22Rv1 (cell line): ENCODE measurements around the gene GDPD5.

ENCODE experiments used
- H3K27ac ChIP-seq: fragments of 450-650 bp; 2 replicates; pipeline ENCODE4 v1.5.1; 2017
- CTCF ChIP-seq: fragments of 450-650 bp; IDR thresholded peaks from 2 replicates; pipeline ENCODE4 v1.5.1; 2017; ENCODE audit warnings: mild to moderate bottlenecking
- ZFX ChIP-seq: fragments of 450-650 bp; IDR thresholded peaks from 2 replicates; pipeline ENCODE4 v1.6.1; 2017; ENCODE audit warnings: antibody characterized with exemption, borderline replicate concordance

GDPD5 gene

GRCh38 chr11:75518204-75518549 is 7.6 kb downstream of the GDPD5 start:
- H3K27ac ChIP-seq: no peak overlapping the region
- TF ChIP-seq ZFX (no peak), CTCF (no peak)

DNA sequence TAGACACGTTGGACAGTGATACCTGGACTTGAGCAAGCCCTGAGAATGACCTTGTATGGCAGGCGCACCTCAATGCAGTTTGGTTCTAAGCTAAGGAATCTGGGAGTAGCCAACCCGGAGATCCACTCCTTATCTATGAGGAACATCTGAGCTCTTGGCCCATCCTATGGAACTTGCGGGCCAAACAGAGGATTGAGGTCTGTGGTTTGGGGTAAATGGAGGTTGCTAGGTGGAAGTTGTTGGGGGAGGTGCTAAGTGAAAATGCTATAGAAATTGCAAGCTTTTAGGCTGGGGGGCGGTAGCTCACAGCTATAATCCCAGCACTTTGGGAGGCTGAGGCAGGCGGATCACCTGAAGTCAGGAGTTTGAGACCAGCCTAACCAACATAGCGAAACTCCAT is 8.9 kb downstream of the GDPD5 start:
- no peak overlapping the region for H3K27ac ChIP-seq
- TF ChIP-seq CTCF (no peak), ZFX (no peak)

DNA sequence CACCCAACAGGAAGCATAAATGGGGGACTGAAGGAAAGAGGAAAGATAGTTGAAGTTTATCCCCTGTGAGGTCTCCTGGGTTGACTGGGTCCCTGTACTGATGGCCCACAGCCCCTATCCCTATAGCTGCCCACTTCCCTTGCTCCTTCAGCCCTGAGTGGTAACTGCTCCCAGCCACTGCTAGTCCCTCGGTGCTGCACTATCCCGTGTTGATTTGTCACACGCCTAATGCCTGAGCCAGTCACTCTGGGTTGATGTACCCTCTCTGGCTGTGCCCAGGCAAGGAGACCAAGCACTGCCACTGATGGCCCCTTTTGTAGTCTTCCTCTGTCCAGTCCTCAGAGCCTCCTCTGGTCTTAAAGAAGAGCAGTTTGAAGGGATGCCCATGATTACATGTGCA is 9.6 kb downstream of the GDPD5 start:
- no peak overlapping the region for H3K27ac ChIP-seq

GRCh38 chr11:75514596-75514995 is 11.1 kb downstream of the GDPD5 start:
- H3K27ac ChIP-seq: no peak overlapping the region
- TF ChIP-seq CTCF: no peak
- no peak for TF ChIP-seq ZFX

More for the DNA sequence above, 9.6 kb downstream of the GDPD5 start:
- TF ChIP-seq CTCF (no peak), ZFX (no peak)

DNA sequence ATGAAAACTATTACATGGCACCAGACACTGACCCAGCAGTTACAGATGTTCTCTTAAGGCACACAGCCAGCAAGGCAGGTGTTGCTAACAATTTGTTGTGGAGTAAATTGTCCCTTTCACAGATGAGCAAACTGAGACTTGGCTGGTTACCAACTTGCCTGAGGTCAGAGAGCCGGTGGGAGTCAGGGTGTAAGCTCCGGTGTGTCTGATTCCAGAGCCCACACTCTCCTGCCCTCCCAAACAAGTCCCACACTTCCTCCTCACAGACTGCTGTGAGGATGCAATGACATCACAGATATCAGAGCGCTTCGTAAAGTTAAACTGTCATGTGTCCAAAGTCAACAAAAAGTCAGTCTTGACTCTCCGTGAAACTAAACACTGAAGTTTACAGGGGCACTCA is 12.5 kb downstream of the GDPD5 start:
- no peak overlapping the region for H3K27ac ChIP-seq
- TF ChIP-seq CTCF: no peak
- no peak for TF ChIP-seq ZFX

- H3K27ac ChIP-seq: no peak overlapping the region
- TF ChIP-seq ZFX: no peak
- no peak for TF ChIP-seq CTCF
Measured at GRCh38 chr11:75510723-75511019, 15.1 kb downstream of the GDPD5 start.

GRCh38 chr11:75510004-75510722 is 15.6 kb downstream of the GDPD5 start:
- H3K27ac ChIP-seq: no peak overlapping the region
- TF ChIP-seq ZFX (no peak), CTCF (no peak)
